22Rv1 (cell line): ENCODE data around the gene AAGAB.

Source experiments
- H3K27ac ChIP-seq: fragments of 450-650 bp; 2 replicates; pipeline ENCODE4 v1.5.1; 2017
- CTCF ChIP-seq: fragments of 450-650 bp; IDR thresholded peaks from 2 replicates; pipeline ENCODE4 v1.5.1; 2017; ENCODE audit warnings: mild to moderate bottlenecking
- ZFX ChIP-seq: fragments of 450-650 bp; IDR thresholded peaks from 2 replicates; pipeline ENCODE4 v1.6.1; 2017; ENCODE audit warnings: antibody characterized with exemption, borderline replicate concordance

The AAGAB gene

GRCh38 chr15:67173786-67174185 is 80.7 kb downstream of the AAGAB start:
- H3K27ac ChIP-seq = no peak overlapping the region
- TF ChIP-seq CTCF = no peak
- no peak for TF ChIP-seq ZFX

- H3K27ac ChIP-seq = no peak overlapping the region
Observed at GRCh38 chr15:67173005-67173404, 81.5 kb downstream of the AAGAB start.

GRCh38 chr15:67172172-67172571 is 82.3 kb downstream of the AAGAB start:
- no peak overlapping the region for H3K27ac ChIP-seq

More at GRCh38 chr15:67173005-67173404, 81.5 kb downstream of the AAGAB start:
- TF ChIP-seq CTCF = no peak
- no peak for TF ChIP-seq ZFX

DNA sequence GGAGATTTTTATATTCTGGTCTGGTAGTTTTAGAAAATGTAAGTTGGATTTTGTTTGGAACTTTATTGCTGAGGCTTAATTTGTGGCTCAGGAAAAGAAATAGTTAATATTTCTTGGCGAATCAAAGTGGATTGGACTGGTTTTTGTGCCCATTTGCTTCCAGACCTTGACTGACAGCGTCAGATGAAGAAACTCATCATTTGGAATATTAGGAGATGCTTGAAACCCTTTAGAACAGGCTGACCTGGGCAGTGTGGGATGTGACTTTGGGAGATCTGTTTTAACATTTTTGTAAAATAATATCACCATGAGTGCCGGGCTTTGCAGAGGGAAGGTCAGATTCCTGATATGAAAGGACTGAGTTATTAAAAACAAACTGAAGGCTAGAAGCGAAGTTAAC is 83.0 kb downstream of the AAGAB start:
- no peak overlapping the region for H3K27ac ChIP-seq
- TF ChIP-seq ZFX = no peak
- TF ChIP-seq CTCF = no peak

More at GRCh38 chr15:67172172-67172571, 82.3 kb downstream of the AAGAB start:
- TF ChIP-seq ZFX (no peak), CTCF (no peak)

DNA sequence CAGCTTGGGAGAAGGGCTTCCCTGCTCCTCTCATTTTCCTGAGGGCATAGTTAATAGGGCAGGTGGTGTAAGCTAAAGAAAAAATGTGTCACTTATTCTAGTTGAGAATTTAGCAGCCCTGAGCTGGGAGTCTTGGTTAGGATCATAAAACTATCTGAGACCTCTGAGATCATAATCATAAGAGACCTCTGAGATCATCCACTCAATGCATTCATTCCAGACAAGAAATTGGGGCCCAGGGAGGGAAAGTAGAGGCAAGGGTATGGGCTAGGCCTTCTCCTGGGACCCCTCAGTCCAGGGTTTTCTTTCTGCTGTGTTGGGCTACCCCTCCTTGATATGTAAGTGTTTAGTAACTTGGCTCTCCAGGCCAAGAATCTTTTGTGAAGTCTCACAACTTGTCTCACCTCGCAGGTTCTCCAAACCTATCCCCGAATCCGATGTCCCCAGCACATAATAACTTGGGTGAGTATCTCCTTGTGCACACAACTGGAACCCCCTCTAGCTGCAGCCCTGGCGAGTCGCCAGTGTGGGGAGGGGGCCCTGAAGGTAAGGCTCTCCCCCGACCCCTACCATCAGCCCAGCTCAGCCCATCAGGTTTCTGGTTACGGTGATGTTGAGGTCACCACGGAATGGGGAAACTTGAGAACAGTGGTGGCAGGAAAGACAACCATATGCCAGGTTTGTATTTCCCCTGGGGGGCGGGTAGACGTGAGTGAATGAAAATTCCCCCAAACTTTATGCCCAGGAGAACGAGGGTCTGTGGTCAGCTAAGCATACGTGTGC is 84.1 kb downstream of the AAGAB start:
- TF ChIP-seq ZFX (no peak), CTCF (no peak)
- H3K27ac ChIP-seq = no peak overlapping the region

DNA sequence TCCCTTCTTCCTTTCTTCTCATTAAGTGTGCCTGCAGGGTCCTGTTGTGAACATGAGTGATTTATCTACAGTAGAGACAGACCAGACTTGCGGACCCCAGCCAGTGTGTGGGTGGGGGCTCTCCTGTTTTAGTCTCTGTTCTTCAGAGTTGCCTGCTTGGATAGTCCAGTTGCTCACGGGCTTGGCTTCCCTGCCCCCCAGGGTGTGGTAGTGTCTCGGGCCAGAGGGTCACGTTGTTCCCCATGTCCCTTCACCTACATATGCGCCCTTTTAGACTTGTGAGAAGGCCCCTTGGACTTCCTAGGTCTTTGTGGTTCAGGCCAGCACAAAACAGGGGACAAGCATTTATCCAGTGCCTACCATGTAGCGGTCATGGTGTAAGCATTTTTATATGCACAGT is 85.8 kb downstream of the AAGAB start:
- TF ChIP-seq ZFX (no peak), CTCF (no peak)
- H3K27ac ChIP-seq = no peak overlapping the region

DNA sequence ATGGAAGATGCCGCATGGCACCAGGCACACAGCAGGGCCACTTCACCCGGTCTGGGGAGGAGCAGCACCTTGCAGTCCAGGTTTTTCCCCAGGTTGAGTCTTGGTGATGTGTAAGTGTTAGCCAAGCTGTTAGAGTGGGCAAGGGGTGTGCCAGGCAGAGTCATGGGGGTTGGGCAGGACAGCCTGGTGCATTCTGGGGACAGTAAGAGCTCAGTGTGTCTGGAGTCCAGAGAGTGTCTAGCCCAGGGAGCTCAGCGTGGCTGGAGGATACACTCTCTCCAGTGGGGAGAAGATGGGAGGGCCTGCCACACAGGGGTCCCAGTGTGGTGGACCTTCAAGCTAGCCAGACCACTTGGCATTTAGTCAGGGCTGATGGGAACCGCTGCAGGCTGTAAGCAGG is 87.4 kb downstream of the AAGAB start:
- TF ChIP-seq ZFX (no peak), CTCF (no peak)
- H3K27ac ChIP-seq = no peak overlapping the region
